Adipose tissue (tissue), 3 donors: ENCODE results near the gene SERPINF2. TPM values are rescaled to one million over a fixed set of nuclear protein-coding genes. Genes with fewer than 3 reads are reported as not detected.
"Not testable (repeated sequence)": the region's sequence is repeated elsewhere in the genome, so short reads cannot be mapped to it uniquely, and the experiment has no call there.

Experiments used
- H3K27ac ChIP-seq: one replicate; pipeline ENCODE4 v1.5.1; 2013; ENCODE audit warnings: low read depth, low read length
- WGBS, 3 donors: extraction: QIAGEN DNeasy Blood & Tissue Kit; methylation state at CpG; one replicate each; pipeline ENCODE4 v1.1.7; 2013; 5-methylcytosine and 5-hydroxymethylcytosine counted together
- polyA plus RNA-seq, 3 donors: library from polyadenylated mRNA; stranded (reverse); fragments of 200-250 nt; gene quantifications; one replicate each; pipeline ENCODE4 v1.2.3, GENCODE V29; 2013
- donor health status: healthy with polysubstance abuse.
- donor health status: Bipolar disorder and iron deficiency.
- donor health status: healthy.

SERPINF2 gene
- polyA plus RNA-seq, 3 donors, result 8.9 to 15.7 (median 11.9) TPM

DNA sequence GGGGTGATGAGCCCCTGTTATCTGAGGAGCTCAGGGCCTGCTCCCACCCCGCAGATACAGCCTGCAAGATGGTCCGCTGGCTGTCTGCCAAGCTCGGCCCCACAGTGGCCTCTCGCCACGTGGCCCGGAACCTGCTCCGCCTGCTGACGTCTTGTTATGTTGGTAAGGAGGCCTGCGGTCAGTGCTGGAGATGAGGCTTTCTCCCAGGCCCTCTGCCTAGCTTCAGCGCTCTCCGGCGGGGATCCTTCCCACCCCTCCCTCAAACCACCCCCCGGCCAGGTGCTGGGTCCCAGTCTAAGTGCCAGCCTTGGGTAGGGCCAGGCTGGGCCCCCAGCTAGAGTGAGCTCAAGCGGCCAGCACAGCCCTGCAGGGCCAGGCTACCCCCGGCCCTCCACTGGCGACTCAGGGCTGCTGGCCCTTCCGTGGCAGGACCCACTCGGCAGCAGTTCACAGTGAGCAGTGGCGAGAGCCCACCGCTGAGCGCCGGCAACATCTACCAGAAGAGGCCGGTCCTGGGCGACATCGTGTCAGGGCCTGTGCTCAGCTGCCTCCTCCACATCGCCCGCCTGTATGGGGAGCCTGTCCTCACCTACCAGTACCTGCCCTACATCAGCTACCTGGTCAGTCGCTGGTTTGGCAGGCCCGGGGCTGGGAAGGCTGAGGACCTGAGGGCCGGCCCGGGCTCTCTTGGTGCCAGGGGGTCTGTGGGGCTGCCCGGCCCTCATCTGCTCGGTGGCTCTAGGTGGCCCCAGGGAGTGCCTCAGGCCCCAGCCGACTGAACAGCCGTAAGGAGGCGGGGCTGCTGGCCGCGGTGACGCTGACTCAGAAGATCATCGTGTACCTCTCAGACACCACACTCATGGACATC lies 12.1 kb upstream of the SERPINF2 start:
- H3K27ac ChIP-seq, result peak overlapping the region; percentile 5
- 69 to 87% (median 74%) methylated on average over 39 to 40 of the region's 40 CpGs for WGBS, 3 donors

DNA sequence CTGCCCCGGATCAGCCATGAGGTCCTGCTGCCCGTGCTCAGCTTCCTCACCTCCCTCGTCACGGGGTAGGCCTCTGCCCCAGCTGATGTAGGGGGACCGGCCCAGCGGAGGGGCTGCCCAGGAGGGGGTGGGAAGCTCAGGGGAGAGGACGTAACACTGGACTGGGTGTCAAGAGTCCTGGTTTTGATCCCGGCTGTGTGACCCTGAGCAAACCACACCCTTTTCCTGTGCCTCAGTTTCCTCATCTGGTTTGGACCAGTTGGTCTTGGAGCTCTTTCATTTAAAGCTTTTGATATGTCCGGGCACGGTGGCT lies 11.5 kb upstream of the SERPINF2 start:
- H3K27ac ChIP-seq, result no peak overlapping the region
- 75 to 88% (median 79%) methylated on average over 10 of the region's 10 CpGs for WGBS, 3 donors

DNA sequence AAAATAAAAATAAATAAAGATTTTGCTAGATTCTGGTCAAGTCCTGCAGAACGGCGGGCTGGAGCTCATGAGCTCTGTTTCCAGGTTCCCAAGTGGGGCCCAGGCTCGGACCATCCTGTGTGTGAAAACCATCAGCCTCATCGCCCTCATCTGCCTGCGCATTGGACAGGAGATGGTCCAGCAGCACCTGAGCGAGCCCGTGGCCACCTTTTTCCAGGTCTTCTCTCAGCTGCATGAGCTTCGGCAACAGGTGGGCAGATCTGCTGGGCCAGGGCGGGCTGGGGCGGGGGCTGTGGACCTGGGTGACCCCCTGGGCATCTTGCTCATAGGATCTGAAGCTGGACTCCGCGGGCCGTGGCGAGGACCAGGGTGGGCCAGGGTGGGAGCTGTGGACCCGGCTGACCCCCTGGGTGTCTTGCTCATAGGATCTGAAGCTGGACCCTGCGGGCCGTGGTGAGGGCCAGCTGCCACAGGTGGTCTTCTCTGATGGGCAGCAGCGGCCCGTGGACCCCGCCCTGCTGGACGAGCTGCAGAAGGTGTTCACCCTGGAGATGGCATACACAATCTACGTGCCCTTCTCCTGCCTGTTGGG lies 10.3 kb upstream of the SERPINF2 start:
- no peak overlapping the region for H3K27ac ChIP-seq

DNA sequence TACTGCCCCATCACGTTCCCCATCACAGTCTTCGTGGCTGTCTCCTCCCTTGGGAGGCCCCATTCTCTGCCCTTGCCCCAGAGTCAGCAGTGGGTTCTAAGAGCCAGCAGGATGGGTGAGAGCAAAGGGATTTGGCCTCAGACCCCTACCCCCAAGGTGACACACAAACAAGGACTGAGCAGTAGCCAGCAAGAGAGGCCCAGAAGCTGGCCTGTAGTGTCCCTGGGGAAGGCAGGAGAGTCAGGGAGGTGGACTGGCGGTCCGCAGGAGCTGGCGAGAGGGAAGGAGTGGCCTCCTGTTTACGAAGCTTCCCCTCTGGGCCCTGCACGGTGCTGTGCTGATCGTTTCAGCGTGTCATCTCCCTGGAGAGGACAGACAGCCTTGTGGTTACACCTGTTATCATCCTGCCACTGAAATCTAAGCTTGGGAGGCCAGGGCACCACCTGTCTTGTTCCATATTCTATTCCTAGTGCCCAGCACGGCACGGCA lies 9.8 kb upstream of the SERPINF2 start:
- H3K27ac ChIP-seq, result no peak overlapping the region
- whole genome bisulfite sequencing, 3 donors, result 57 to 89% (median 67%) methylated on average over 11 of the region's 11 CpGs

More for the DNA sequence above, 10.3 kb upstream of the SERPINF2 start:
- WGBS, 3 donors, result 91 to 96% (median 94%) methylated on average over 22 of the region's 22 CpGs

DNA sequence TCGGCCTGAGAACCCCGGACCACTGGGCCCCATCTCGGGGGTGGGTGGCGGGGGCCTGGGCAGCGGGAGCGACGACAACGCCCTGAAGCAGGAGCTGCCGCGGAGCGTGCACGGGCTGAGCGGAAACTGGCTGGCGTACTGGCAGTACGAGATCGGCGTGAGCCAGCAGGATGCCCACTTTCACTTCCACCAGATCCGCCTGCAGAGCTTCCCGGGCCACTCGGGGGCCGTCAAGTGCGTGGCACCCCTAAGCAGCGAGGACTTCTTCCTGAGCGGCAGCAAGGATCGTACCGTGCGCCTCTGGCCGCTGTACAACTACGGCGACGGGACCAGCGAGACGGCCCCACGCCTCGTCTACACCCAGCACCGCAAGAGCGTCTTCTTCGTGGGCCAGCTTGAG lies 8.9 kb upstream of the SERPINF2 start:
- WGBS, 3 donors, result 94 to 97% (median 94%) methylated on average over 36 to 38 of the region's 38 CpGs
- H3K27ac ChIP-seq, result no peak overlapping the region

DNA sequence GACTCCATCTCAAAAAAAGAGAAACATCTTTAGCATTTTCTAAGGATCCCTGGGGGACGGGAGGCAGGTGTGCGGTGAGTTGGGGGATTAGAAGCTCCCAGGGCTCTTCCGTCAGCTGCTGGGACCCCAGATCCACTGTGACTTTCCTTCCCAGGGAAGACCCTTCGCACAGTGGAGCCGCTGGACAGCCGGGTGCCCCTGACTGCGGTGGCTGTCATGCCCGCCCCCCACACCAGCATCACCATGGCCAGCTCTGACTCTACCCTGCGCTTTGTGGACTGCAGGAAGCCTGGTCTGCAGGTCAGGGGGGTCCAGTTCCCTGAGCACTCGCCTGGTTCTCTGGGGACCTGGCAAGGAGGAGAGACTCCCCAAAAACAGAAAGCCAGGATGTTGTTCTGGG lies 7.3 kb upstream of the SERPINF2 start:
- 95 to 98% (median 96%) methylated on average over 10 of the region's 10 CpGs for WGBS, 3 donors
- no peak overlapping the region for H3K27ac ChIP-seq

DNA sequence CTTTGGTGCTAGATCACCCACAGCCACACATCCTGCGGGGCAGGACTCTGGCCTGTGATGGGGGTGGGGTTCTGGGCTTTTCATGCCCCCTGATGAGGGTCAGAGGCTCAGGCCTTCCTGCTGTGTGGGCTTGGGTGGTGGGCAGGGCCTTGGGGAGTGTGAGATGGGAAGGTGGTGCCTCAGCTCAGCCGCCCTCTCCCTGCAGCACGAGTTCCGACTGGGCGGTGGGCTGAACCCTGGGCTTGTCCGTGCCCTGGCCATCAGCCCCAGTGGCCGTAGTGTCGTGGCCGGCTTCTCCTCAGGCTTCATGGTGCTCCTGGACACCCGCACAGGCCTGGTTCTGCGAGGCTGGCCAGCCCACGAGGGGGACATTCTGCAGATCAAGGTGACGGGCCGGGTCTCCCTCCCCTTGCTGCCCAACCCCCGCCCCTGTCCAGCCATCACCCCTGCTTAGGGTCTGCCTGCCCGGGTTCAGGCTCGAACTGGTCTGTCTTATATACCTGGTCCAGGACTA lies 6.8 kb upstream of the SERPINF2 start:
- WGBS, 3 donors, result 86 to 87% (median 86%) methylated on average over 14 to 17 of the region's 17 CpGs

DNA sequence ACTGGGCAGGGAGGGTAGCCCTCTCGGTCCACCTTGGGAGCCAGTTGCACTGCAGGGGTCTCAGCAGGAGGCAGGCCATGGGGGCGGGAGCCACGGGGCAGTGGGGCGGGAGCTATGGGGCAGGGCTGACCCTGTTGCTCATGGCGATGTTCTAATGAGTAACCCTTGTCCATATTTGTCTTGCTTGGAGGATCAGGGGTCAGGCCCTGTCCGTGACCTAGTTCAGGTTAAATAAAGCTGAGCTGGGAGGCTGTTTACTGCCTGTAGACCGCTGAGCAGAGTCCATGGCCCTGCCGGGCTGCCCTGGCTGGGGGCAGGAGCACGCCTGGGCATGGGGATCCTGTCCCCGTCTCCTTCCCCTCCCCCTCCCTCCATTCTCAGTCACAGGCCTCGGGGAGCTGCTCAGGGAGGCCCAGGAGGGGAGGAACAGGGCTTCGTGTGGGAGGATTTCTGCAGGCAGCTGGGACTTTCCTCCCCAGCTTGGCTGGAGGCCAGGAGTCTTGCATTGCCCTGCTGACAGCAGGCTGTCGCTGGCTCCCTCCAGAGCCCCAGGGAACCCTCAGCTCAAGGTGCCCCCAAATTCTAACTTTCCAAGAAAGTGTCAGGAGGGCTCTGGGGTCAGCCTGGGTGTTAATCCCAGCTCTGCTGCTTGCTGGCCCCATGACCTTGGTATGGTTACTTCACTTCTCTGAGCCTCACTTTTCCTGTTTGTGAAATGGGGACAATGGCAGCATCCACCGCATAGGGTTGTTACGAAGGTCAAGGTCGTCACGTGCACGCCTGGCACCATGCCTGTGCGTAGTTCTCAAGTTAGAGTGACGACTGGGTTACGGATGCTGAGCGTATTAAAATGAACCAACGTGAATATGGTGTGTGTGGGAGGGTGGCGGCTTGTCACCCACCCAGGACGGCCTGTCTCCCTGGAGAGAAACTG lies 6.1 kb upstream of the SERPINF2 start:
- WGBS, 3 donors, result 55 to 58% (median 58%) methylated on average over 25 of the region's 25 CpGs
- H3K27ac ChIP-seq, result no peak overlapping the region

More for the DNA sequence above, 6.8 kb upstream of the SERPINF2 start:
- no peak overlapping the region for H3K27ac ChIP-seq

DNA sequence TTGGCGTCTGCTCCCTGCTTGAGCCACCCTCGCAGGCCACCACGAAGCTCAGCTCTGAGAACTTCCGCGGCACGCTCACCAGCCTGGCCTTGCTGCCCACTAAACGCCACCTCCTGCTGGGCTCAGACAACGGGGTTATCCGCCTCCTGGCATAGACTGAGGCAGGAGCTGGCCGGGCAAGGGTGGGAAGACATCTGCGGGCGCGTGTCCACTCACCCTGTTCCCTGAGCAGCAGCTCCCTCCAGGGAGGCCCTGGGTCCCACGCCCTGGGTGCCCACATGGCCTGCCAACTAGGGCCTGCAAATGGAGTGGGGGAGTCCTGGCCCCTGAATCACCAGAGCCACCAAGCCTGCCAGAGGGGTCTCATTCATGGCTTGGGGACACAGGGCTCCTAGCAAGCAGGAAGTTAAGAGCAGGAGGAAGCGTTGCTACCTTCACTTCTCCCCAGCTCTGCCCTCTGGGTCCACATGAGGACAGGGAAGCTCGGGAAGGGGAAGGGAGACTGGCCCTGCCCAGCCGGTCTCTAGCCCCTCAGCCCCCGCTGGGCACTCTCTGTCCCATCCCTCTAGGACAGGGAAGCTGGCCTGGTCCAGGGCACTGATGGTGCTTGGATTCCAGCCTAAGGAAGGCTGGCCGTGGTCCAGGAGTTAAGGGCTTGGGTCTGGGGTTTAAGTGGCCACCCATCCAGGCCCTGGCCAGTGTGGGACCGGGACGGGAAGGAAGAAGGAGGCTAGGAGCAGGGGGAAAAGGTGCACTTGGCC lies 5.0 kb upstream of the SERPINF2 start:
- no peak overlapping the region for H3K27ac ChIP-seq
- WGBS, 3 donors, result 91 to 93% (median 91%) methylated on average over 21 of the region's 21 CpGs

DNA sequence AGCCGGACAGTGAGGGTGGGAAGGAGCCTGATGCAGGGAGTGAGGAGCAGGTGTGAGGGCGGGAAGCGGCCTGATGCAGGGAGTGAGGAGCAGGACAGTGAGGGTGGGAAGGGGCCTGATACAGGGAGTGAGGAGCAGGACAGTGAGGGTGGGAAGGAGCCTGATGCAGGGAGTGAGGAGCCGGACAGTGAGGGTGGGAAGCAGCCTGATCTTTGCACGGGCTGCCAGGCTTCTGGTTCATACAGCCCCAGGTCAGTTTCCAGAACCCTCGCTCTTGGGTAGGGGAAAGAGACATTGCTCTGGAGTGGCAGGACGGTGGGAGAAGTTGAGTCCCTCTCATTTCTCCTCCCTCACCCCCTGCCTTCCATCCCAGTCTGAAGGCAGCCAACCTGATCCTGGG lies 772 bp upstream of the SERPINF2 start:
- 81 to 91% (median 90%) methylated on average over 7 of the region's 7 CpGs for WGBS, 3 donors
- not testable (repeated sequence) for H3K27ac ChIP-seq

DNA sequence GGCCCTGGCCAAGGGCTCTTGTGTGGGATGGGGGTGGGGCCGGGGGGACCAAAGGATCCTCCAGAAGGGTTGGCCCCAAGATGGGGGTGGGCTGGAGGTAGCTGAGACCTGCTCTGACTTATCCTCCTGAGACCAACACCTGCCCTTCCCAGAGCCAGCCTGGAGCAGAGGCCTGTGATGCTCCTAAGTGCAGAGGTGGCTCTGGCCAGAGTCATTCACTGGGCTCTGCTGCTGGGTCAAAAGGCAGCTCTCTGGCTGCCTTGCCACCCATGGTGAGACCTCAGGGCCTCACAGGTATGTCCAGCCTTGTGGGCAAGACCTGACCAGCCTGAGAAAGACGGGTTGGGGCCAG lies 393 bp downstream of the SERPINF2 start:
- WGBS, 3 donors, result 58 to 100% (median 81%) methylated on average over 2 of the region's 2 CpGs
- no peak overlapping the region for H3K27ac ChIP-seq

DNA sequence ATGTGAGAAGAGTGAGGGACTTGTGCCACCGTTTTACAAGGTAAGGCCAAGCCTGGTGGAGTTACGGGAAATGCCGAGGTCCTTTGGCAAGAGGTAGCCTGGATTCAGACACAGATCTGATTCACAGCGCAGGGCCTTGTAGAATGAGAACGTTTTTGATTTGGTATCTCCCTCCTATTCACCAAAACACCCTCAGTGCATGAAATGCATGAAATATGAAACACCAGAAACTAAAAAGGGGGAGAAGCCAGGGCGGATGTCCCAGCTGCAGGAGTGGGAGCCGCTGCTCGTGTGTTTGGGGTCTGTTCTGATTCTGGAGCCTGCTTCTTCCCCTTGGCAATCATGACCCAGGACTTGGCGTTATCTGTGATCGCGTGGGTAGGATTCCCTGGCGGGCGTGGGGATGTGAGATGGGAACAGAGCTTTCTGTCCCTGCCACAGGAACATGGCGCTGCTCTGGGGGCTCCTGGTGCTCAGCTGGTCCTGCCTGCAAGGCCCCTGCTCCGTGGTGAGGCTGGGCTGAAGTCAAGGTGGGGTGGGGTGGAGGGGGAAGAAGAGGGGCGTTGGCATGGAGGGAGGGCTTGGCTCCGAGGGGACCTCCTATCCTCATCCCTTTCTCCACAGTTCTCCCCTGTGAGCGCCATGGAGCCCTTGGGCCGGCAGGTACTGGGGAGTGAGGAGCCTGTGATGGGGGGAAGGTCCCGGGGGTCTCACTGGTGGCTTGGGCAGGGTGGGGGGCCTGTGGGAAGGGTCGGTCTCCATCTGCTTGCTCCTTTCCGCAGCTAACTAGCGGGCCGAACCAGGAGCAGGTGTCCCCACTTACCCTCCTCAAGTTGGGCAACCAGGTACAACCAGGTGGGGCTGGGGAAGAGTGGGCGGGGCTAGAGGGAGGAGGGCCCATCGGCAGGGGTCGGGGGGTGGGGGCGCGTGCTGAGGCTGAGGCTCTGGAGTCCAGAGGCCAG lies 2.2 kb downstream of the SERPINF2 start:
- WGBS, 3 donors, result 72 to 76% (median 74%) methylated on average over 22 to 29 of the region's 29 CpGs
- H3K27ac ChIP-seq, result no peak overlapping the region

DNA sequence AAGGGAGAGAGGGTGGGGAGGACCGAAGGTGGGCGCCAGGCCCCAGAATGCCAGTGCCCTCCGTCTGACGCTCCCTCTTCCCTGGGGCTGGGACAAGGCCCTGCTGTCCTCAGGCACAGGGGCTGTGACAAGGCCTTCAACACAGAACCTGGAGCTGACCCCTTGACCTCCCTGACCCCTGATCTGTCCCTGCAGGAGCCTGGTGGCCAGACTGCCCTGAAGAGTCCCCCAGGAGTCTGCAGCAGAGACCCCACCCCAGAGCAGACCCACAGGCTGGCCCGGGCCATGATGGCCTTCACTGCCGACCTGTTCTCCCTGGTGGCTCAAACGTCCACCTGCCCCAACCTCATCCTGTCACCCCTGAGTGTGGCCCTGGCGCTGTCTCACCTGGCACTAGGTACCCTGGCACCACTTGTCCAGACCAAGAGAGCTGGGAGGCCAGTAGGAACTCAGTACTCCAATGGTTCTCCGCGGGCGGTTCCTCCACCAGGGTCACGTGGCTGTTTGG lies 2.9 kb downstream of the SERPINF2 start:
- WGBS, 3 donors, result 91 to 95% (median 94%) methylated on average over 12 of the region's 12 CpGs

DNA sequence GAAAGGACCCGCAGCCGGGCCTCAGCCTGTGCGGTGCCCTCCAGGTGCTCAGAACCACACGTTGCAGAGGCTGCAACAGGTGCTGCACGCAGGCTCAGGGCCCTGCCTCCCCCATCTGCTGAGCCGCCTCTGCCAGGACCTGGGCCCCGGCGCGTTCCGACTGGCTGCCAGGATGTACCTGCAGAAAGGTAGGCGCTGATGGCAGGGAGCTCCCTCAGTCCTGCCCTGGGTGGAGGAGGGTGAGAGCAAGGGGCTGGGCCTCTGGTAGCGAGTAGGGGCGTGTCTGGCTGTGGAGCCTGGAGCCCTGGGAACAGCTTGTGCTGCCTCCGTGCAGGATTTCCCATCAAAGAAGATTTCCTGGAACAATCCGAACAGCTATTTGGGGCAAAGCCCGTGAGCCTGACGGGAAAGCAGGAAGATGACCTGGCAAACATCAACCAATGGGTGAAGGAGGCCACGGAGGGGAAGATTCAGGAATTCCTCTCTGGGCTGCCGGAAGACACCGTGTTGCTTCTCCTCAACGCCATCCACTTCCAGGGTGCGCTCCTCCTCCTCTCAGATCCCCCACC lies 4.4 kb downstream of the SERPINF2 start:
- WGBS, 3 donors, result 61 to 77% (median 68%) methylated on average over 17 to 22 of the region's 22 CpGs
- H3K27ac ChIP-seq, result no peak overlapping the region

More for the DNA sequence above, 2.9 kb downstream of the SERPINF2 start:
- H3K27ac ChIP-seq, result no peak overlapping the region

DNA sequence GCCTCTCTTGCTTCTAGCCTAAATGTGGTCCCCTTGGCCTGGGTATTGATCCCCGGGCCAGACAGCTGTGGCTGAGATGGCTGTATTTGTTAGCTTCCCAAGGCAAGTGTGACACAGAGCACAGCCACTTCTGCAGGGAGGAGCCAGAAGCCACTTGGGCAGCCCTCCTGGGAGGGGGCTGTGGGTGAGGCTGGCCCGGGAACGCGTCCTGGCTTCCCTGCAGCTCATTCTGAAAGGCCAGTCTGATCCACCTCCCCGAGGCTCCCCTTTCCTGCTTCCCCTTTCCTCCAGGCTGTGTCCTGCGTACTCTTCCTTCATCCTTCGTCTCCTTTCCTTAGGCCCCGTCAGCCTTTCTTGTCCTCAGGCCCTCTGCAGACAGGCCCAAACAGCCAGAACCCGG lies 8.0 kb downstream of the SERPINF2 start:
- WGBS, 3 donors, result 82 to 88% (median 82%) methylated on average over 9 of the region's 9 CpGs

DNA sequence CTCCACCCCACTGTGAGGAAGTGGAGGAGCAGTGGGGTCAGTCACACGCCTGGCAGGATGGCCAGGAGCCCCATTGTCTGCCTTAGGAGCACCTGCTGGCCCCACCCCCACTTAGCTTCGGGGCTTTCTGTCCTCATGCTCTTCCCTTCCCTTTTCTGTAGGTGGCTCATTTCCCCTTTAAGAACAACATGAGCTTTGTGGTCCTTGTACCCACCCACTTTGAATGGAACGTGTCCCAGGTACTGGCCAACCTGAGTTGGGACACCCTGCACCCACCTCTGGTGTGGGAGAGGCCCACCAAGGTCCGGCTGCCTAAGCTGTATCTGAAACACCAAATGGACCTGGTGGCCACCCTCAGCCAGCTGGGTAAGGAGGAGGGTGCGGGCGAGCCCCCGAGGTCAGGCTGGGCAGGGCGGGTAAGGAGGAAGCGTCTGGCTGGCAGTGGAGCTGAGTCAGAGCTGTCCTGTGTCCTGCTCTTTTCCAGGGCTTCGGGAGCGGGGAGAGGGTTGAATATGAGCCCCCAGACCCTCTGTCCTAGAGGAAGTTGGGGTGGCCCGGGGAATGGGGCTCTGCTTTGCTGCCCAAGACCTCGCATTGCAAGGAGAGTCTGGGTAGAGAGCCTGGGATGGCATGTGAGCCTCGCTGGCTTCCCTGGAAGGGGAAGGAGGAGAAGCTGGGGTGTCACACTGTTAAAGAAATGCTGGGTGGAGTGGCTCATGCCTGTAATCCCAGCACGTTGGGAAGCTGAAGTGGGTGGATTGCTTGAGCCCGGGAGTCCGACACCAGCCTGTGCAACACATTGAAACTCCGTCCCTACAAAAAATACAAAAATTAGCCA lies 10.0 kb downstream of the SERPINF2 start:
- H3K27ac ChIP-seq, result no peak overlapping the region
- 42 to 55% (median 49%) methylated on average over 18 of the region's 18 CpGs for WGBS, 3 donors

More for the DNA sequence above, 8.0 kb downstream of the SERPINF2 start:
- H3K27ac ChIP-seq, result no peak overlapping the region
